ENCODE results near the gene SDR42E1. TPM values are rescaled to one million over a fixed set of nuclear protein-coding genes. Genes with fewer than 3 reads are reported as not detected.

Gene SDR42E1
- total and polyA plus RNA-seq, 9 of the 15 experiments (the other 6 are each of a cell fraction or from before 2014, with no cell fraction given), result 0.13 to 1.3 (median 0.42) TPM

DNA sequence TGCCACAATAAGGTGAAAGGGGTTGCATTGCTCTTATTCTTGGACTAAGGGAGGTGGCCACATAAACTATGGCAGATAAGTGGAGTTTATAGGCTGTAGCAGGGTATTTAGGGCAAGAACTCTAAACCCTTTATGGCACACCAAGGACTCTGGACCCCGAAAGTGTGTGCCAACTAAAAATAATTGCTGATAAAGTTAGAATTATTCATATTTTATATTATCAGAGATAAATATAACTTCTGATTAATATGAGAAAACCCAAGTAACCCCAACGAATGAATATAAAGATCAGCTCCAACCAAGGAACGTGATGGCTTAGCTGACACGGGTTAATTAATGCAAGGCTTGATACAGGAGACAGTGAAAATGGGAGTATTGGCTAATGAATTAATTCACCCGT lies 8.8 kb upstream of the SDR42E1 start:
- no peak for DNase-seq (ENCODE audit: extremely low read depth in 1 of 4, low spot score in 3 of 4)
- ChIA-PET POLR2A (no interaction called here), CTCF (ENCODE audit: low intra/inter-chr PET ratio) (no interaction called here)
- H4K20me1 ChIP-seq (replicated peaks; ENCODE audit: control insufficient read depth, insufficient read depth, low read length), result no peaks in the 10 kb centered on the region
- TF ChIP-seq IRF2 (CRISPR knock-in tag; IDR thresholded peaks at IDR 0.05), result no peak
- TF ChIP-seq, protein P1, sequence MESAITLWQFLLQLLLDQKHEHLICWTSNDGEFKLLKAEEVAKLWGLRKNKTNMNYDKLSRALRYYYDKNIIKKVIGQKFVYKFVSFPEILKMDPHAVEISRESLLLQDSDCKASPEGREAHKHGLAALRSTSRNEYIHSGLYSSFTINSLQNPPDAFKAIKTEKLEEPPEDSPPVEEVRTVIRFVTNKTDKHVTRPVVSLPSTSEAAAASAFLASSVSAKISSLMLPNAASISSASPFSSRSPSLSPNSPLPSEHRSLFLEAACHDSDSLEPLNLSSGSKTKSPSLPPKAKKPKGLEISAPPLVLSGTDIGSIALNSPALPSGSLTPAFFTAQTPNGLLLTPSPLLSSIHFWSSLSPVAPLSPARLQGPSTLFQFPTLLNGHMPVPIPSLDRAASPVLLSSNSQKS (CRISPR knock-in tag; IDR thresholded peaks at IDR 0.05), result no peak
- no peak for TF ChIP-seq XRCC4 (IDR thresholded peaks at IDR 0.05; ENCODE audit: extremely low read depth, insufficient read depth, insufficient read length)
- TF ChIP-seq ZBTB7A (IDR thresholded peaks at IDR 0.05; ENCODE audit: borderline replicate concordance, control insufficient read depth, low read depth, low read length), result no peak
- TF ChIP-seq ZNF263 (CRISPR knock-in tag; IDR thresholded peaks at IDR 0.05; ENCODE audit: borderline replicate concordance), result no peak
- no peak for TF ChIP-seq HNRNPK (IDR thresholded peaks at IDR 0.05; ENCODE audit: low read depth, low read length, poor library complexity, severe bottlenecking)
- no peak for TF ChIP-seq ARHGAP35 (IDR thresholded peaks at IDR 0.05; ENCODE audit: partially characterized antibody)
- no peak for TF ChIP-seq EZH2 (IDR thresholded peaks at IDR 0.05; ENCODE audit: borderline replicate concordance, low read depth, low read length)
- no peak for TF ChIP-seq ZBTB1 (CRISPR knock-in tag; IDR thresholded peaks at IDR 0.05; ENCODE audit: borderline replicate concordance, low read depth)
- no peak for TF ChIP-seq SMARCC2 (IDR thresholded peaks at IDR 0.05; ENCODE audit: low read depth)
- no peak for TF ChIP-seq ZNF274 (IDR thresholded peaks at IDR 0.05; ENCODE audit: borderline replicate concordance, low read depth, low read length)
- no peak for TF ChIP-seq ZKSCAN3 (CRISPR knock-in tag; IDR thresholded peaks at IDR 0.05)
- TF ChIP-seq TCF7 (IDR thresholded peaks at IDR 0.05; ENCODE audit: borderline replicate concordance), result no peak
- no peak for TF ChIP-seq MED1 (CRISPR knock-in tag; IDR thresholded peaks at IDR 0.05; ENCODE audit: borderline replicate concordance)
- TF ChIP-seq SNAPC5 (CRISPR knock-in tag; IDR thresholded peaks at IDR 0.05), result no peak
- TF ChIP-seq ZNF551 (CRISPR knock-in tag; IDR thresholded peaks at IDR 0.05), result no peak
- no peaks in the 10 kb centered on the region for H3K4me1 ChIP-seq (replicated peaks in 1 of 2; ENCODE audit: control insufficient read depth in 2 of 2, insufficient read depth in 2 of 2, low read length in 2 of 2)
- intact Hi-C loops (cut with micrococcal nuclease) (no loop called here), in situ Hi-C loops (cut with MboI) (no loop called here)
- no peak for FAIRE-seq
- no peak overlapping the region for H2AFZ ChIP-seq (ENCODE audit: low read depth, low read length)
- no peak overlapping the region for H3K4me2 ChIP-seq (ENCODE audit: insufficient read depth, low read length)
- no peaks in the 10 kb centered on the region for H3K36me3 ChIP-seq (ENCODE audit: control insufficient read depth, insufficient read depth, low read length)
- 0% methylated on average over 5 of the region's 5 CpGs for WGBS (ENCODE audit: insufficient coverage, low coverage, missing lambda C conversion rate)
- no TSS peak for BruUV-seq (replicated peaks)
- no peak for ATAC-seq
- H3K9me3 ChIP-seq (replicated peaks; ENCODE audit: control insufficient read depth, insufficient read depth, low read depth, low read length), result no peaks in the 10 kb centered on the region
- no peak overlapping the region for H3K27ac ChIP-seq (ENCODE audit: extremely low read depth, low read depth, low read length)
- no peak overlapping the region for H3K4me3 ChIP-seq
- H3K9ac ChIP-seq (ENCODE audit: insufficient read depth in 1 of 2, low read depth in 2 of 2, low read length in 2 of 2), result no peak overlapping the region
- H3K9me1 ChIP-seq (ENCODE audit: control insufficient read depth, insufficient read depth, low read length), result no peaks in the 10 kb centered on the region
- H3K27me3 ChIP-seq (ENCODE audit: control insufficient read depth in 2 of 2, insufficient read depth in 2 of 2, low read length in 2 of 2), result peaks cover 9 to 18% of the 10 kb centered on the region in 2 experiments; a peak in 4 of 5 replicates
- H3K79me2 ChIP-seq (ENCODE audit: control insufficient read depth, insufficient read depth, low read length), result no peaks in the 10 kb centered on the region
